NB4 (cell line): Measurements from ENCODE around the gene SF3B1.

Source experiments
- MYC ChIP-seq: IDR thresholded peaks from 2 replicates; pipeline ENCODE4 v1.6.1; 2011; ENCODE audit warnings: low read depth, low read length
- TF ChIP-seq, protein P1 (sequence below): IDR thresholded peaks from one replicate; pipeline ENCODE4 v1.5.1; 2012; ENCODE audit warnings: low read depth, low read length

DNA sequence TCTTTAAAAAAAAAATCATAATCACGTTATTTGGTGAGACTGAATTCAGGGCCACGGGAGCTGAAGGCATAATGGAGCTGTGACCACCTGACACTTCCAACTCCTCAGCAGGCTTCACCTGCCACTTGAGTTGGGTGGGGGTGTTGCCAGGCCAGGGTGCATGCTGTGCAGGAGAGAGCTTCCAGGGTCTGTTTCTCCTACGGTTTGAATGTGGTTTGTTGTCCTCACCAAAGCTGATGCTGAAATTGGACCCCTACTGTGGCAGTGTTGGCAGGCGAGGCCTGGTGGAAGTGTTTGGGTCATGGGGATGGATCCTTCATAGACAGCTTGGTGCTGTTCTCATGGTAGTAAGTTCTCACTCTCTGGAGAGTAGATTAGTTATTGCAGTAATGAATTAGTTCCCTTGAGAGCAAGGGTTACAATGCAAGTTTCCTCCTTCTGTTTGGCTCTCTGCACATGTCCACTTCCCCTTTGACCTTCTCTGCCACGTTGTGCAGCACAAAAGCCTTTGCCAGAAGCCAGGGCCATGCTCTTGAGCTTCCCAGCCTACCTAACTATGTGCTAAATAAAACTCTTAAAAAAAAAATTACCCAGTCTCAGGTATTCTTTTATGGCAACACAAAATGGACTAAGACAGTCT lies 86.0 kb downstream of the SF3B1 start:
- TF ChIP-seq MYC: no peak
- TF ChIP-seq, protein P1, sequence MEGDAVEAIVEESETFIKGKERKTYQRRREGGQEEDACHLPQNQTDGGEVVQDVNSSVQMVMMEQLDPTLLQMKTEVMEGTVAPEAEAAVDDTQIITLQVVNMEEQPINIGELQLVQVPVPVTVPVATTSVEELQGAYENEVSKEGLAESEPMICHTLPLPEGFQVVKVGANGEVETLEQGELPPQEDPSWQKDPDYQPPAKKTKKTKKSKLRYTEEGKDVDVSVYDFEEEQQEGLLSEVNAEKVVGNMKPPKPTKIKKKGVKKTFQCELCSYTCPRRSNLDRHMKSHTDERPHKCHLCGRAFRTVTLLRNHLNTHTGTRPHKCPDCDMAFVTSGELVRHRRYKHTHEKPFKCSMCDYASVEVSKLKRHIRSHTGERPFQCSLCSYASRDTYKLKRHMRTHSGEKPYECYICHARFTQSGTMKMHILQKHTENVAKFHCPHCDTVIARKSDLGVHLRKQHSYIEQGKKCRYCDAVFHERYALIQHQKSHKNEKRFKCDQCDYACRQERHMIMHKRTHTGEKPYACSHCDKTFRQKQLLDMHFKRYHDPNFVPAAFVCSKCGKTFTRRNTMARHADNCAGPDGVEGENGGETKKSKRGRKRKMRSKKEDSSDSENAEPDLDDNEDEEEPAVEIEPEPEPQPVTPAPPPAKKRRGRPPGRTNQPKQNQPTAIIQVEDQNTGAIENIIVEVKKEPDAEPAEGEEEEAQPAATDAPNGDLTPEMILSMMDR: no peak
